Ovary (tissue), 9 donors: ENCODE results near the gene GREM2. TPM values are rescaled to one million over a fixed set of nuclear protein-coding genes. Genes with fewer than 3 reads are reported as not detected.

Experiments used
- DNase-seq, 5 donors: peaks; one replicate each; pipeline ENCODE4 v3.0.0-alpha.2; 2019 to 2020
- H3K27ac ChIP-seq, 2 donors: fragments of 200-600 bp; one replicate each; pipeline versions ENCODE4 v1.5.1 to v1.8.0; 2019 to 2022
- H3K27me3 ChIP-seq: fragments of 200-600 bp; one replicate; pipeline ENCODE4 v1.8.0; 2022
- H3K36me3 ChIP-seq: fragments of 200-600 bp; sonication (generic); one replicate; pipeline ENCODE4 v1.5.1; 2019
- H3K4me1 ChIP-seq: one replicate; pipeline ENCODE4 v1.8.1; 2013; ENCODE audit warnings: mild to moderate bottlenecking, moderate library complexity; ENCODE audit not compliant: insufficient read depth
- H3K4me3 ChIP-seq: fragments of 200-600 bp; sonication (generic); one replicate; pipeline ENCODE4 v1.5.1; 2017
- H3K9me3 ChIP-seq, 2 donors: fragments of 200-600 bp in 1 of 2; sonication (generic) in 1 of 2; one replicate each; pipeline versions ENCODE4 v1.5.1 to v1.8.1; 2013 to 2019; ENCODE audit warnings: mild to moderate bottlenecking in 1 of 2, moderate library complexity in 1 of 2
- EP300 ChIP-seq: sonication (generic); formaldehyde crosslinking; IDR thresholded peaks from one replicate; pipeline ENCODE4 v1.6.1; 2017; ENCODE audit warnings: antibody characterized with exemption
- POLR2A ChIP-seq: fragments of 450-650 bp; IDR thresholded peaks from one replicate; pipeline ENCODE4 v1.6.1; 2017; ENCODE audit warnings: antibody characterized with exemption, mild to moderate bottlenecking, moderate library complexity
- WGBS, 3 donors: extraction: QIAGEN DNeasy Blood & Tissue Kit in 1 of 3; methylation state at CpG; one replicate each; pipeline versions ENCODE4 v1.1.5 to v1.1.7; 2013 to 2017; 5-methylcytosine and 5-hydroxymethylcytosine counted together
- intact Hi-C, 4 donors: fragments of 100-400 bp; cut with DNase I; formaldehyde crosslinking; loops; one replicate each; pipeline versions ENCODE4 v1.11.0 to v1.15.1; 2022 to 2023
- polyA plus RNA-seq, 2 donors: library from polyadenylated mRNA; stranded (reverse); fragments of 200-250 nt in 1 of 2; fragments of 350-450 nt in 1 of 2; fragmentation: Illumina TruSeq in 1 of 2; extraction: RNeasy Lipid Tissue Mini Kit (QIAGEN cat#74804) in 1 of 2; gene quantifications; one replicate each; pipeline ENCODE4 v1.2.3, GENCODE V29; 2013 to 2014
- total RNA-seq, 7 donors: library from RNA; depleted of rRNA in 2 of 7; stranded (reverse); fragments of >200 nt in 2 of 7; fragmentation: NEBNext Ultra II Directional in 3 of 7; extraction: Animal tissue kit (Norgen Biotek cat#: 25700) in 3 of 7; gene quantifications; one replicate each; pipeline versions ENCODE4 v1.1.0 to v1.2.4, GENCODE V29; 2016 to 2023
- TF ChIP-seq, protein P1 (sequence below), 3 donors: fragments of 450-650 bp in 2 of 3; fragments of 200-600 bp in 1 of 3; IDR thresholded peaks; one replicate each; pipeline versions ENCODE4 v1.5.1 to v1.8.0; 2016 to 2022; ENCODE audit warnings: antibody characterized with exemption in 3 of 3, mild to moderate bottlenecking in 1 of 3
- donor health status: DM: no; HTN: no; CAD: no; lungs with moderate emphysema.
- donor health status: DM: no; HTN: no; CAD: no.
- donor health status: Bipolar disorder and iron deficiency.
- donor health status: DM: yes; HTN: yes; CAD: no.
- donor health status: DM: no; HTN: no; CAD: no.
- donor health status: DM: yes; HTN: yes; CAD: no.

Gene GREM2
- total and polyA plus RNA-seq, 9 donors, result 0.95 to 16.7 (median 5.4) TPM

DNA sequence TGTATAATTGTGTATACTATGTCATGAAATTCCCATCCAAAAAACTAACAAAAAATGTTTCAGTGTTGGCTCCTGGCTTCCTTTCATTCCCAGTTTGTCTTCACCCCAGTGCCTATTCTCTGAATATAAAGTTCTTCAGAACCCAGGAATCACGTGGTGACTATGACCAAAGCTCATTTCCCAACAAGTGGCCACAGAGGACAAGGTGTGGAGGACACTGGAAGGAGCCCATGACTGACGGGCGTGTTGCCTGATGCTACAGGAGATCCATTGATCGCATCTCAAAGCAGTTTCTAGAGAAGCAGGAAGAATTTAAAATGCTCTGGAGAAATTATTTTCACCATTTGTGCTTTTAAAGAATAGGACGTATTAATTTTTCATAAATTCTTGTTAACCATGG lies 7.4 kb upstream of the GREM2 start:
- Histone ChIP-seq H3K9me3 (no peaks in the 10 kb centered on the region), H3K27ac (no peak overlapping the region), H3K4me1 (peaks cover 2% of the 10 kb centered on the region), H3K4me3 (no peak overlapping the region), H3K27me3 (no peaks in the 10 kb centered on the region), H3K36me3 (no peaks in the 10 kb centered on the region)
- TF ChIP-seq EP300, result no peak
- TF ChIP-seq POLR2A, result no peak
- TF ChIP-seq, protein P1, sequence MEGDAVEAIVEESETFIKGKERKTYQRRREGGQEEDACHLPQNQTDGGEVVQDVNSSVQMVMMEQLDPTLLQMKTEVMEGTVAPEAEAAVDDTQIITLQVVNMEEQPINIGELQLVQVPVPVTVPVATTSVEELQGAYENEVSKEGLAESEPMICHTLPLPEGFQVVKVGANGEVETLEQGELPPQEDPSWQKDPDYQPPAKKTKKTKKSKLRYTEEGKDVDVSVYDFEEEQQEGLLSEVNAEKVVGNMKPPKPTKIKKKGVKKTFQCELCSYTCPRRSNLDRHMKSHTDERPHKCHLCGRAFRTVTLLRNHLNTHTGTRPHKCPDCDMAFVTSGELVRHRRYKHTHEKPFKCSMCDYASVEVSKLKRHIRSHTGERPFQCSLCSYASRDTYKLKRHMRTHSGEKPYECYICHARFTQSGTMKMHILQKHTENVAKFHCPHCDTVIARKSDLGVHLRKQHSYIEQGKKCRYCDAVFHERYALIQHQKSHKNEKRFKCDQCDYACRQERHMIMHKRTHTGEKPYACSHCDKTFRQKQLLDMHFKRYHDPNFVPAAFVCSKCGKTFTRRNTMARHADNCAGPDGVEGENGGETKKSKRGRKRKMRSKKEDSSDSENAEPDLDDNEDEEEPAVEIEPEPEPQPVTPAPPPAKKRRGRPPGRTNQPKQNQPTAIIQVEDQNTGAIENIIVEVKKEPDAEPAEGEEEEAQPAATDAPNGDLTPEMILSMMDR (IDR thresholded peaks at IDR 0.05), result no peak
- no peak for DNase-seq
- WGBS, 3 donors, result 23 to 48% (median 33%) methylated on average over 5 of the region's 5 CpGs
- intact Hi-C loops, result loop anchor here in 2 of 4 donors (10.0 kb wide), 2 partner anchors 275 to 305 kb away; no protein-coding TSS in a partner anchor

DNA sequence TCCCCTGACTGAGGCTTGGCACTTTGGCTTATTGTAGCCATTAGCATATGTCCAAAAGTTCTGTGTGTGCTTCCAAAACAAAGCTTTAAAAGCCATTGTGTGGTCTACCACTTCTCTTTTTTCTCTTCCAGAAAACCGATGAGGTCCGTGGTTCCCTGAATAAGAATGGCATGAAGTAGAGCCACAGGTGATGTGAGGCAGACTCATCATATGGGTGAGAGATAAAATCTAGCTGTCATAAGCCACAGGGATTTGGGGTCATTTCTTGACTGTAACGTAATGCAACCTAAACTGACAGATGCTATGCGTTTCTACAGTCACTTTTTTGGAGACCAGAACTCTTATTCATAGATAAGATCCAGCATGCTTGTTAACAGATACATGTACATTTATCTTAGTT lies 7.0 kb upstream of the GREM2 start:
- H3K4me3 ChIP-seq, result no peak overlapping the region
- H3K27me3 ChIP-seq, result no peaks in the 10 kb centered on the region
- intact Hi-C loops, result loop anchor here in 2 of 4 donors (10.0 kb wide), 2 partner anchors 274 to 304 kb away; no protein-coding TSS in a partner anchor
- peaks cover 2% of the 10 kb centered on the region for H3K4me1 ChIP-seq
- H3K36me3 ChIP-seq, result no peaks in the 10 kb centered on the region
- no peak for DNase-seq
- no peaks in the 10 kb centered on the region for H3K9me3 ChIP-seq
- WGBS, 3 donors, result 62 to 66% (median 64%) methylated on average over 4 of the region's 4 CpGs
- TF ChIP-seq POLR2A, result no peak
- TF ChIP-seq, protein P1 (IDR thresholded peaks at IDR 0.05), result no peak
- no peak overlapping the region for H3K27ac ChIP-seq

DNA sequence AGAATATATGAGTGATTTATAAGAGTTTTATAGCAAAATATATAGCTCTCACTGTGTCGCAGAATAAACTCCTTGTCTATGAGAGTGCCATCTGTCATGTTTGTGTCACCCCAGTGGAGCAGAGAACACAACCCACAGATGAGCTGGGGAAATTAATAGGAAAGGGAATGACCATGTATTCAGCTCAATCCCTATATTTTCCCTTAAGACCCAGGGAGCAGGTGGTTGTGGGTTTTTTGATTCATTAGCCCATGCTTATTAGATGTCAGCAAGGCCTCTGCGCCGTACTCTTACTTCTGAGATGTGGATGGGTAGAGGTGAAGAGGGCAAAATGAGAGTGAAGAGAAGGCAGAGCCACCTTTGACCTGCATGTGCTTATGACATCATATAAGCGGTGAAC lies 4.1 kb upstream of the GREM2 start:
- intact Hi-C loops, result loop anchor here in 2 of 4 donors (10.0 kb wide), 2 partner anchors 271 to 301 kb away; no protein-coding TSS in a partner anchor
- WGBS, 3 donors, result 92 to 93% (median 93%) methylated on average over 4 of the region's 4 CpGs
- Histone ChIP-seq H3K4me3 (no peak overlapping the region), H3K27ac (no peak overlapping the region), H3K9me3 (no peaks in the 10 kb centered on the region), H3K4me1 (peaks cover 2% of the 10 kb centered on the region), H3K36me3 (no peaks in the 10 kb centered on the region), H3K27me3 (no peaks in the 10 kb centered on the region)
- no peak for DNase-seq
- TF ChIP-seq POLR2A (no peak), EP300 (no peak)
- TF ChIP-seq, protein P1 (IDR thresholded peaks at IDR 0.05), result no peak

DNA sequence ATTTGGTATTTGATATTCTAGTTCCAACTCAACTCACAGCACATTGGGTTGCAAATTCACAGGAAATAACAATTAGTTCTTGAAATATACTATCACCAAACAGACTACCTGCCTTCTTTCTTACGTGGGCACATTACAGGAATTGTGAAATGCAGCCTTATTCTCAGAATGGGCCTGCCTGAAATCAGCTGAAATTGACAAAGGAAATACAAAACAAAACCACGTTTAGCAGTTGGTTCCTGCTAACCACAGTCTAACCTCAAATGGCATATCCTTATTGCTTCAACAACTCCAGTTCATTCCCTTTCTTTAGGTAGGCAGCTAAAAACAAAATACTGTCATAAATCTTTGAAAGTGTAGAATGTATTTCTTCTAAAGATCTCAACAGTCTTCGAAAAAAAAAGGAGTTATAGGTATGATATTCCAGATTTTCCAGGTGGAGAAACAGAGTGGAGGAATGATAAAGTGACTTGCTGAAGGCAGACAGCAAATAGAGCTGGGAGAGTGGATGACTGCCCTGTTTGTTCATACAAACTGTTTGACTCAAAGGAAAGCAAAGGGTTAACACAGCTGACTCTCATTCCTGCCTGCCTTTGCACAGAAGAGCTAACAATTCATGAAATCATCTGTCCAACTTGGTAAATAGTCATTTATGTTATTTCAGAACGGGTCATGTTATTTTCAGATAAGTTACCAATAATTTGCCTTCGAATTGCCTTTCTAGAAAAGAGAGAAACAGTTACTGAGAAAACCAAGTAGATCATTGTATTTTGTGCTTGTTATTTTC lies 1.6 kb upstream of the GREM2 start:
- Histone ChIP-seq H3K27ac (no peak overlapping the region), H3K9me3 (no peaks in the 10 kb centered on the region), H3K36me3 (no peaks in the 10 kb centered on the region), H3K27me3 (no peaks in the 10 kb centered on the region), H3K4me3 (no peak overlapping the region), H3K4me1 (no peaks in the 10 kb centered on the region)
- 46 to 62% (median 48%) methylated on average over 5 of the region's 5 CpGs for WGBS, 3 donors
- intact Hi-C loops, result loop anchor here in 2 of 4 donors (10.0 kb wide), 2 partner anchors 269 to 299 kb away; no protein-coding TSS in a partner anchor
- TF ChIP-seq POLR2A (no peak), EP300 (no peak)
- TF ChIP-seq, protein P1 (IDR thresholded peaks at IDR 0.05), result no peak
- DNase-seq, result no peak
